Fibroblast of lung (primary cell): Measurements from ENCODE around the gene BCL2. TPM values are rescaled to one million over a fixed set of nuclear protein-coding genes. Genes with fewer than 3 reads are reported as not detected.

Experiments
- DNase-seq, 2 donors: peaks; one replicate each; pipeline versions ENCODE4 v3.0.0 to v3.0.0-alpha.2; 2010; ENCODE audit warnings: low read depth in 2 of 2
- H2AFZ ChIP-seq: 2 replicates; pipeline ENCODE4 v1.5.1; 2012; ENCODE audit warnings: low read length, control low read depth, inconsistent platforms
- H3K27ac ChIP-seq: 2 replicates; pipeline ENCODE4 v1.5.1; 2011; ENCODE audit warnings: low read length, control low read depth; ENCODE audit not compliant: insufficient read depth
- H3K27me3 ChIP-seq: 2 replicates; pipeline ENCODE4 v1.5.1; 2011; ENCODE audit warnings: mild to moderate bottlenecking, low read length; ENCODE audit not compliant: control insufficient read depth, insufficient read depth
- H3K36me3 ChIP-seq: 2 replicates; pipeline ENCODE4 v1.5.1; 2011; ENCODE audit warnings: low read length; ENCODE audit not compliant: control insufficient read depth, insufficient read depth
- H3K4me1 ChIP-seq: 2 replicates; pipeline ENCODE4 v1.5.1; 2011; ENCODE audit warnings: low read length; ENCODE audit not compliant: control insufficient read depth, insufficient read depth; ENCODE audit errors: extremely low read depth
- H3K4me2 ChIP-seq: 2 replicates; pipeline ENCODE4 v1.5.1; 2011; ENCODE audit warnings: low read length, control low read depth; ENCODE audit not compliant: insufficient read depth; ENCODE audit errors: extremely low read depth
- H3K4me3 ChIP-seq, 4 experiments: fragments of 200-600 bp in 1 of 4; sonication (generic) in 1 of 4; replicated peaks in 1 of 4; 2 replicates each; pipeline ENCODE4 v1.5.1; 2011 to 2016; ENCODE audit warnings: low read length in 4 of 4, low read depth in 3 of 4, mild to moderate bottlenecking in 3 of 4, control low read depth in 2 of 4, inconsistent platforms in 1 of 4, mixed read lengths in 1 of 4; ENCODE audit not compliant: insufficient read depth in 1 of 4; ENCODE audit errors: control extremely low read depth in 1 of 4
- H3K79me2 ChIP-seq: 2 replicates; pipeline ENCODE4 v1.5.1; 2012; ENCODE audit warnings: mild to moderate bottlenecking, low read length, inconsistent platforms; ENCODE audit not compliant: control insufficient read depth, insufficient read depth
- H3K9ac ChIP-seq: 2 replicates; pipeline ENCODE4 v1.5.1; 2011; ENCODE audit warnings: mild to moderate bottlenecking, low read length, control low read depth; ENCODE audit not compliant: insufficient read depth
- H3K9me3 ChIP-seq: 2 replicates; pipeline ENCODE4 v1.5.1; 2012; ENCODE audit warnings: low read depth, low read length; ENCODE audit not compliant: control insufficient read depth, insufficient read depth
- H4K20me1 ChIP-seq: 2 replicates; pipeline ENCODE4 v1.5.1; 2011; ENCODE audit warnings: low read length; ENCODE audit not compliant: control insufficient read depth, insufficient read depth; ENCODE audit errors: extremely low read depth
- EZH2 ChIP-seq: IDR thresholded peaks from 2 replicates; pipeline ENCODE4 v1.5.1; 2012; ENCODE audit warnings: low read length, control low read depth, mild to moderate bottlenecking; ENCODE audit errors: missing control alignments
- polyA plus RNA-seq, 2 donors: library from polyadenylated mRNA; depleted of rRNA in 1 of 2; stranded (reverse) in 1 of 2; unstranded in 1 of 2; fragments of >200 nt; gene quantifications; 2 replicates each; pipeline ENCODE4 v1.2.1, GENCODE V29; 2011 to 2012; ENCODE audit warnings: missing spikeins in 1 of 2
- total RNA-seq: library from RNA; depleted of rRNA; stranded (reverse); fragments of >200 nt; gene quantifications from 2 replicates; pipeline ENCODE4 v1.2.1, GENCODE V29; 2014
- TF ChIP-seq, protein P1 (sequence below), 2 donors: IDR thresholded peaks in 1 of 2; conservative IDR thresholded peaks in 1 of 2; 1 replicate in 1 of 2; 2 replicates in 1 of 2; pipeline ENCODE4 v1.5.1; 2011 to 2012; ENCODE audit warnings: low read length in 2 of 2, control low read depth in 1 of 2, inconsistent platforms in 1 of 2, low read depth in 1 of 2, mild to moderate bottlenecking in 1 of 2

Gene BCL2
- total and polyA plus RNA-seq, 2 donors (not counting 1 experiment from before 2014, with no cell fraction given) = 1.5 to 3.6 TPM

DNA sequence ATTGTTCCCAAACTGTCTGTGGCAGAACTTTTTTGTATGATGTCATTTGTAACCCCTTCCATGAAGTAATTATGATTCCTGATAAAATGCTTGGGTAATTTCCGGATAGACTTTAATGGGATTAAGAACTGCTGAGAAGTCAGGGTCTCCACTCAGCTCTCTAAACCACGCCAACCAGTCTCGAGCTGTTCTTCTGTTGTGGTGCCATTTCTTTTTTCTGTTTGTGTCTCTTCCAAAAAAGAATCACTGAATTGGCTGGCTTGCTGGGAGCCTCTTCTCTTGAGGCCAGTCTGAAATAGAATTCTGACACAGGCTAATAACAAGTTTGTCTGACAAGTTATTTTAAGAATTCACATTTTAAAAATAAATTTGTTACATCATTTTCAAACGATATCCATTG lies 198.9 kb downstream of the BCL2 start:
- Histone ChIP-seq H2AFZ (no peak overlapping the region), H3K27me3 (no peaks in the 10 kb centered on the region), H3K4me3 (no peak overlapping the region), H4K20me1 (no peaks in the 10 kb centered on the region), H3K9me3 (no peaks in the 10 kb centered on the region), H3K4me1 (no peaks in the 10 kb centered on the region), H3K27ac (no peak overlapping the region), H3K36me3 (no peaks in the 10 kb centered on the region), H3K9ac (no peak overlapping the region), H3K4me2 (no peak overlapping the region), H3K79me2 (no peaks in the 10 kb centered on the region)
- DNase-seq = no peak
- TF ChIP-seq, protein P1, sequence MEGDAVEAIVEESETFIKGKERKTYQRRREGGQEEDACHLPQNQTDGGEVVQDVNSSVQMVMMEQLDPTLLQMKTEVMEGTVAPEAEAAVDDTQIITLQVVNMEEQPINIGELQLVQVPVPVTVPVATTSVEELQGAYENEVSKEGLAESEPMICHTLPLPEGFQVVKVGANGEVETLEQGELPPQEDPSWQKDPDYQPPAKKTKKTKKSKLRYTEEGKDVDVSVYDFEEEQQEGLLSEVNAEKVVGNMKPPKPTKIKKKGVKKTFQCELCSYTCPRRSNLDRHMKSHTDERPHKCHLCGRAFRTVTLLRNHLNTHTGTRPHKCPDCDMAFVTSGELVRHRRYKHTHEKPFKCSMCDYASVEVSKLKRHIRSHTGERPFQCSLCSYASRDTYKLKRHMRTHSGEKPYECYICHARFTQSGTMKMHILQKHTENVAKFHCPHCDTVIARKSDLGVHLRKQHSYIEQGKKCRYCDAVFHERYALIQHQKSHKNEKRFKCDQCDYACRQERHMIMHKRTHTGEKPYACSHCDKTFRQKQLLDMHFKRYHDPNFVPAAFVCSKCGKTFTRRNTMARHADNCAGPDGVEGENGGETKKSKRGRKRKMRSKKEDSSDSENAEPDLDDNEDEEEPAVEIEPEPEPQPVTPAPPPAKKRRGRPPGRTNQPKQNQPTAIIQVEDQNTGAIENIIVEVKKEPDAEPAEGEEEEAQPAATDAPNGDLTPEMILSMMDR (conservative IDR thresholded peaks at IDR 0.05 in 1 of 2, IDR thresholded peaks at IDR 0.05 in 1 of 2; ENCODE audit: low read depth in 1 of 2, low read length in 2 of 2) = no peak
- no peak for TF ChIP-seq EZH2

DNA sequence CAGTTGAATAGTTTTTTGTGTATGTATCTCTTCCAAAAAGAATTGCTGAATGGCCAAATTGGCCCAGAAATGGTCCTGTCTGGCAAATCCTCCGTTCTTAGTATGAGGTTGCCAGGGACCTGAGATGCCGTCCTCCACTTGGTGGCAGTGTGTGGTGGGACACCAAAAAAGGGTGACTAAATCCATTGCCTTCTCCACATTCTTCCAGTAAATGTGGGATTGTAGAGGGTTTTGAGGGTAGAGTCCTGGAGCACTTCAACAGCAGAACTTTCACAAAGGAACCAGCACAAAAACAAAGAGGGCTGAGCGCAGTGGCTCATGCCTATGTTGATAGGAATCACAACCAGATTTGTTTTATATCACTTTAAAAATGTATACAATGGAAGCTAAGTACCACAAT lies 199.9 kb downstream of the BCL2 start:
- TF ChIP-seq, protein P1 (conservative IDR thresholded peaks at IDR 0.05 in 1 of 2, IDR thresholded peaks at IDR 0.05 in 1 of 2; ENCODE audit: low read depth in 1 of 2, low read length in 2 of 2) = peak; percentile 10 to 57
- no peak for TF ChIP-seq EZH2
- no peaks in the 10 kb centered on the region for H3K9me3 ChIP-seq
- H3K9ac ChIP-seq = no peak overlapping the region
- DNase-seq = peak; percentile 26 to 53
- H3K36me3 ChIP-seq = no peaks in the 10 kb centered on the region
- H3K79me2 ChIP-seq = no peaks in the 10 kb centered on the region
- H4K20me1 ChIP-seq = no peaks in the 10 kb centered on the region
- no peak overlapping the region for H2AFZ ChIP-seq
- no peak overlapping the region for H3K4me3 ChIP-seq
- H3K27me3 ChIP-seq = no peaks in the 10 kb centered on the region
- H3K4me2 ChIP-seq = no peak overlapping the region
- H3K4me1 ChIP-seq = no peaks in the 10 kb centered on the region
- no peak overlapping the region for H3K27ac ChIP-seq

DNA sequence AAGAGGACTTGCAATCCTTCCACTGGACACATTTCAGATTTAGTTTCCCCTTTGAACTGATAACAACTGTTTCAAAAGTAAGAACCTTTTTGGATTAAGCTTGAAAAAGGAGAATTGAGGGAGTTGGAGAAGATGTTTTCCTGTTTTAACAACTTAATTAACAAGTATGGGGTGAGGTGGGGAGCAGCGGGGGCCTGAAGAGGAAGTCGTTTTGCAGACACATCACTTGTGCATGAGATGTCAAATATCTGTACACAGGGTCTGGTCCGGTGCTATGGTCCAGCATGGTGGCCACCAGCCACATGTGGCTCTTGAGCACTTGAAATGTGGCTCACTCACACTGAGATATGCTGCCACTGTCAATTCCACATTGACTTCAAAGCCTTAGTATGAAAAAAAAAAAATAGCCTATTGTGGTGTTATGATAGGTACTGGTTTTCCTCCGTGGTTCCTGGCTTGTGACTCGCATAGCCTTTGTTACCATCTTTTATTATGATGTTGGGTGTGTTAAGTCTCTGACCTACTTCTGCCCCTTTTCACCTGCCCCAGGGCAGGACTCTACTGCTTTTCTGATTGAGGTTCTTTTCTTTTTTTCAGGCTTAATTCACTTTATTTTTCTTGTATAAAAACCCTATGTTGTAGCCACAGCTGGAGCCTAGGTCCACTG lies 205.5 kb downstream of the BCL2 start:
- no peaks in the 10 kb centered on the region for H3K79me2 ChIP-seq
- H3K27ac ChIP-seq = no peak overlapping the region
- H3K36me3 ChIP-seq = no peaks in the 10 kb centered on the region
- H3K4me3 ChIP-seq = no peak overlapping the region
- no peak for TF ChIP-seq EZH2
- TF ChIP-seq, protein P1 (conservative IDR thresholded peaks at IDR 0.05 in 1 of 2, IDR thresholded peaks at IDR 0.05 in 1 of 2; ENCODE audit: low read depth in 1 of 2, low read length in 2 of 2) = no peak
- no peaks in the 10 kb centered on the region for H3K4me1 ChIP-seq
- no peak overlapping the region for H2AFZ ChIP-seq
- no peaks in the 10 kb centered on the region for H4K20me1 ChIP-seq
- H3K9me3 ChIP-seq = no peaks in the 10 kb centered on the region
- no peak overlapping the region for H3K4me2 ChIP-seq
- no peak overlapping the region for H3K9ac ChIP-seq
- DNase-seq = no peak
- no peaks in the 10 kb centered on the region for H3K27me3 ChIP-seq
